Measurements from ENCODE around the gene PDK4.
"Not testable (repeated sequence)": the region's sequence is repeated elsewhere in the genome, so short reads cannot be mapped to it uniquely, and the experiment has no call there.

PDK4 gene

DNA sequence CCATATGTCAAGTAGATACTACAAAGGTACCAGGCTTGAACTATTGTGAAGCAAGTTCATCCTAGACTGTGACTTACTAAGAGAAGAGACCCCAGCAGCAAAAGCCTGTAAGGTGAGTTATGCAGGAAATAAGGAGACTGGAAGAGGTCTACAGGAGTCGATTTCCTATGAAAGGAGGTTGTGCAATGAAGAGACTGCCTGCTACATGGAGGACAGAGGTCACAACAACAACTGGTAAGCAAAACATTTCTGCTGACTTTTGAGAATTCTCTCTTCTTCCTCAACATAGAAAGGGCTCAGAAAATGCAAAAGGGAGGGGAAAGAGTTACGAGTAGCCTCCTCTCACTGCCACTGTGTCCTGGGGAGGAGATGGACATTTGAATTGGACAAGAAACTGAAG lies 42.4 kb downstream of the PDK4 start:
- Histone ChIP-seq H3K4me3 (ENCODE audit: low read length) (no peak overlapping the region), H3K4me1 (ENCODE audit: insufficient read depth, low read length) (no peaks in the 10 kb centered on the region; the same call in 1 of the 2 replicates), H3K9me3 (ENCODE audit: insufficient read depth, low read depth, low read length) (no peaks in the 10 kb centered on the region), H3K27ac (ENCODE audit: low read length) (no peak overlapping the region), H3K9ac (ENCODE audit: low read depth, low read length) (no peak overlapping the region), H3K36me3 (ENCODE audit: insufficient read depth, low read depth, low read length) (no peaks in the 10 kb centered on the region), H3K27me3 (ENCODE audit: insufficient read depth, low read length) (no peaks in the 10 kb centered on the region)

DNA sequence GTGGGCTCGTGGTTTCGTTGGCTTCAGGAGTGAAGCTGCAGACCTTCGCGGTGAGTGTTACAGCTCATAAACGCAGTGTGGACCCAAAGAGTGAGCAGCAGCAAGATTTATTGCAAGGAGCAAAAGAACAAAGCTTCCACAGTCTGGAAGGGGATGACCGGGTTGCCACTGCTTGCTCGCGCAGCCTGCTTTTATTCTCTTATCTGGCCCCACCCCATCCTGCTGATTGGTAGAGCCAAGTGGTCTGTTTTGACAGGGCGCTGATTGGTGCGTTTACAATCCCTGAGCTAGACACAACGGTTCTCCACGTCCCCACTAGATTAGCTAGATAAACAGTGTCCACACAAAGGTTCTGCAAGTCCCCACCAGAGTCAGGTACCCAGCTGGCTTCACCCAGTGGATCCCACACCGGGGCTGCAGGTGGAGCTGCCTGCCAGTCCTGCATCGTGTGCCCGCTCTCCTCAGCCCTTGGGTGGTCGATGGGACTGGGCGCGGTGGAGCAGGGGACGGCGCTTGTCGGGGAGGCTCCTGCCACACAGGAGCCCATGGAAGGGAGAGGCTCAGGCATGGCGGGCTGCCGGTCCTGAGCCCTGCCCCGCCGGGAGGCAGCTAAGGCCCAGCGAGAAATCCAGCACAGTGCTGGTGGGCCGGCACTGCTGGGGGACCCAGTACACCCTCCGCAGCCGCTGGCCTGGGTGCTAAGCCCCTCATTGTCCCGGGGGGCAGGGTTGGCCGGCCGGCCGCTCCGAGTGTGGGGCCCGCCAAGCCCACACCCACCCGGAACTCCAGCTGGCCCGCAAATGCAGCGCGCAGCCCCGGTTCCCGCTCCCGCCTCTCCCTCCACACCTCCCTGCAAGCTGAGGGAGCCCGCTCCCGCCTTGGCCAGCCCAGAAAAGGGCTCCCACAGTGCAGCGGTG lies 44.0 kb downstream of the PDK4 start:
- not testable (repeated sequence) for H3K4me3 ChIP-seq (ENCODE audit: low read length)

GRCh38 chr7:95550546-95550945 lies 45.8 kb downstream of the PDK4 start:
- Histone ChIP-seq H3K4me3 (ENCODE audit: low read length) (no peak overlapping the region), H3K36me3 (ENCODE audit: insufficient read depth, low read depth, low read length) (no peaks in the 10 kb centered on the region), H3K27me3 (ENCODE audit: insufficient read depth, low read length) (no peaks in the 10 kb centered on the region), H3K9me3 (ENCODE audit: insufficient read depth, low read depth, low read length) (no peaks in the 10 kb centered on the region), H3K27ac (ENCODE audit: low read length) (no peak overlapping the region), H3K4me1 (ENCODE audit: insufficient read depth, low read length) (no peaks in the 10 kb centered on the region; the same call in 1 of the 2 replicates), H3K9ac (ENCODE audit: low read depth, low read length) (no peak overlapping the region)

More for the DNA sequence above, 44.0 kb downstream of the PDK4 start:
- H3K27ac ChIP-seq (ENCODE audit: low read length); H3K27me3 ChIP-seq (ENCODE audit: insufficient read depth, low read length); H3K4me1 ChIP-seq (ENCODE audit: insufficient read depth, low read length); H3K9ac ChIP-seq (ENCODE audit: low read depth, low read length); H3K36me3 ChIP-seq (ENCODE audit: insufficient read depth, low read depth, low read length); H3K9me3 ChIP-seq (ENCODE audit: insufficient read depth, low read depth, low read length): not testable (repeated sequence)

GRCh38 chr7:95549818-95550529 lies 46.3 kb downstream of the PDK4 start:
- Histone ChIP-seq H3K9ac (ENCODE audit: low read depth, low read length) (no peak overlapping the region), H3K27ac (ENCODE audit: low read length) (no peak overlapping the region), H3K9me3 (ENCODE audit: insufficient read depth, low read depth, low read length) (no peaks in the 10 kb centered on the region), H3K4me3 (ENCODE audit: low read length) (no peak overlapping the region), H3K4me1 (ENCODE audit: insufficient read depth, low read length) (peaks cover 3% of the 10 kb centered on the region), H3K36me3 (ENCODE audit: insufficient read depth, low read depth, low read length) (no peaks in the 10 kb centered on the region), H3K27me3 (ENCODE audit: insufficient read depth, low read length) (no peaks in the 10 kb centered on the region)

GRCh38 chr7:95547361-95548348 lies 48.7 kb downstream of the PDK4 start:
- H3K4me3 ChIP-seq (ENCODE audit: low read length) = no peak overlapping the region
- peaks cover 3% of the 10 kb centered on the region for H3K4me1 ChIP-seq (ENCODE audit: insufficient read depth, low read length)
- H3K36me3 ChIP-seq (ENCODE audit: insufficient read depth, low read depth, low read length) = no peaks in the 10 kb centered on the region
- H3K27me3 ChIP-seq (ENCODE audit: insufficient read depth, low read length) = no peaks in the 10 kb centered on the region
- no peaks in the 10 kb centered on the region for H3K9me3 ChIP-seq (ENCODE audit: insufficient read depth, low read depth, low read length)
- H3K27ac ChIP-seq (ENCODE audit: low read length) = no peak overlapping the region
- H3K9ac ChIP-seq (ENCODE audit: low read depth, low read length) = no peak overlapping the region

GRCh38 chr7:95546647-95547046 lies 49.7 kb downstream of the PDK4 start:
- Histone ChIP-seq H3K4me3 (ENCODE audit: low read length) (no peak overlapping the region), H3K9ac (ENCODE audit: low read depth, low read length) (no peak overlapping the region), H3K27ac (ENCODE audit: low read length) (no peak overlapping the region), H3K4me1 (ENCODE audit: insufficient read depth, low read length) (peaks cover 3% of the 10 kb centered on the region), H3K27me3 (ENCODE audit: insufficient read depth, low read length) (no peaks in the 10 kb centered on the region), H3K36me3 (ENCODE audit: insufficient read depth, low read depth, low read length) (no peaks in the 10 kb centered on the region), H3K9me3 (ENCODE audit: insufficient read depth, low read depth, low read length) (no peaks in the 10 kb centered on the region)

DNA sequence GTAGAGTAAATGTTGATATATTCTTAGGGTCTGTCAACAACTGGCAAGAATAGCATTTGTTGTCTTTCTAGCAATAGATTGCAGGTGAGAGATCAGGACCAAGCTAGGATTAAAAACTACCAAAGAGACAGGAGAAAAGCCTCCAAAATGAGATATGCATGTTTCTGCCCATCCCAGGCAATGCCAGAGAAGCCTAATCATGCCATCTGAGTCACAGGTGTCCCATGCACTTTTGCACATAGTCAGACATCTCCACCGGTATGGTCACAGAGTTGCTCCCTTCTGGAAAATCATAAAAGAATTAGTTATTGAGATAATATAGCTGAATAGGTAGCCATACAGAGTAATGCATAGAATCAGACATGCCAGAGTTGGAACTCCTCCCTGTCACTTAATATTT lies 50.6 kb downstream of the PDK4 start:
- Histone ChIP-seq H3K9ac (ENCODE audit: low read depth, low read length) (no peak overlapping the region), H3K27me3 (ENCODE audit: insufficient read depth, low read length) (no peaks in the 10 kb centered on the region), H3K4me1 (ENCODE audit: insufficient read depth, low read length) (peaks cover 3% of the 10 kb centered on the region), H3K27ac (ENCODE audit: low read length) (no peak overlapping the region), H3K4me3 (ENCODE audit: low read length) (no peak overlapping the region), H3K9me3 (ENCODE audit: insufficient read depth, low read depth, low read length) (no peaks in the 10 kb centered on the region), H3K36me3 (ENCODE audit: insufficient read depth, low read depth, low read length) (no peaks in the 10 kb centered on the region)

DNA sequence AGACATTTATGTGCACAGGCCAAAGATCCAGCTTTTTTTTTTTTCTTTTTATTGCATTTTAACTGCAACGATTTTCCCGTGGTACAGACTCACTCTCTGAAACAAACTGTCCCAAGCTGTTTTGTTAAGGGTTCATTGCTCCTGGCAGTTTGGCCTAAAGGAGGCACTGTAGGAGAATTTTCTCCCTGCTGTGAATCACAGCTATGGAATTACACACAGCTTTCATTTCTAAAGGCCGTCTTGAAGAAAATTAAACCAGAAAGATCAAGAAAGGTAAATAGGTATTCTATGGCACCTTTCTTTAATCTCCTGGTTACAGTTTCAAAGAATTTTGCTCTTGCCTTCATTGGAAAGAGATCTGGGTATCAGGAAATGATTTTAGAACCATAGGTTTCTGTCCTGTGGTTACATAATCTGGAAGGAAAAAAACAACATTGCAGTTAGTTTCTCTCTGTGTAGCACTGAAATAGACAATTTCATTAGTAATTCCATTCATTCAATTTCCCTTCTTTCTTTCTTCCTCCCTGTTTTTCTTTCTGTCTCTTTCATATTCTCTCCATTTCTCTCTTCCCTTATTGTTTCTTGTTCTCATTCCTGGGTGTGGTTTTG lies 51.2 kb downstream of the PDK4 start:
- H3K4me1 ChIP-seq (ENCODE audit: insufficient read depth, low read length) = peaks cover 3% of the 10 kb centered on the region
- H3K27me3 ChIP-seq (ENCODE audit: insufficient read depth, low read length) = no peaks in the 10 kb centered on the region
- no peak overlapping the region for H3K4me3 ChIP-seq (ENCODE audit: low read length)
- H3K9ac ChIP-seq (ENCODE audit: low read depth, low read length) = no peak overlapping the region
- H3K27ac ChIP-seq (ENCODE audit: low read length) = no peak overlapping the region
- H3K9me3 ChIP-seq (ENCODE audit: insufficient read depth, low read depth, low read length) = no peaks in the 10 kb centered on the region
- H3K36me3 ChIP-seq (ENCODE audit: insufficient read depth, low read depth, low read length) = no peaks in the 10 kb centered on the region

DNA sequence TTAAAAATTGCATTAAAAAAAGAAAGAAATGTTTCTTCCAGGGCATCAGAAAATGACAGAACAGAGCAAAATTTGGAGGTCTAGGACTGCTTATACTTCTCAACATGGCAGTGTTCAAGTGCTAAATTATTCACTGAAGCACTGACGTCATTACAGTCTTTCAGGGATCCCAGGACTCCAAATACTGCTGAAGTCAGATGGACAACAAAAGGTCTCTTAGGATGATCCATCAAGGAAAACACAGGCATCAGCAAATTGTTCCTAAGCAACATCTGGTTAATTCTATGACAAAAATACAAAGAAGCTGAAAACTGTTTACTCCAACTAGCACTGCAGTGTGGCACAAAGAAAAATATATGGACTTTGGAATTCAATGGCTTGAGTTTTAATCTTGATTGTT lies 52.1 kb downstream of the PDK4 start:
- Histone ChIP-seq H3K4me1 (ENCODE audit: insufficient read depth, low read length) (peaks cover 3% of the 10 kb centered on the region; the same call in 1 of the 2 replicates), H3K9me3 (ENCODE audit: insufficient read depth, low read depth, low read length) (no peaks in the 10 kb centered on the region), H3K4me3 (ENCODE audit: low read length) (no peak overlapping the region), H3K36me3 (ENCODE audit: insufficient read depth, low read depth, low read length) (no peaks in the 10 kb centered on the region), H3K27ac (ENCODE audit: low read length) (no peak overlapping the region), H3K9ac (ENCODE audit: low read depth, low read length) (no peak overlapping the region), H3K27me3 (ENCODE audit: insufficient read depth, low read length) (no peaks in the 10 kb centered on the region)

GRCh38 chr7:95543312-95543711 lies 53.0 kb downstream of the PDK4 start:
- Histone ChIP-seq H3K4me3 (ENCODE audit: low read length) (no peak overlapping the region), H3K27me3 (ENCODE audit: insufficient read depth, low read length) (no peaks in the 10 kb centered on the region), H3K4me1 (ENCODE audit: insufficient read depth, low read length) (peaks cover 3% of the 10 kb centered on the region; the same call in 1 of the 2 replicates), H3K36me3 (ENCODE audit: insufficient read depth, low read depth, low read length) (no peaks in the 10 kb centered on the region), H3K9ac (ENCODE audit: low read depth, low read length) (no peak overlapping the region), H3K27ac (ENCODE audit: low read length) (no peak overlapping the region), H3K9me3 (ENCODE audit: insufficient read depth, low read depth, low read length) (no peaks in the 10 kb centered on the region)

DNA sequence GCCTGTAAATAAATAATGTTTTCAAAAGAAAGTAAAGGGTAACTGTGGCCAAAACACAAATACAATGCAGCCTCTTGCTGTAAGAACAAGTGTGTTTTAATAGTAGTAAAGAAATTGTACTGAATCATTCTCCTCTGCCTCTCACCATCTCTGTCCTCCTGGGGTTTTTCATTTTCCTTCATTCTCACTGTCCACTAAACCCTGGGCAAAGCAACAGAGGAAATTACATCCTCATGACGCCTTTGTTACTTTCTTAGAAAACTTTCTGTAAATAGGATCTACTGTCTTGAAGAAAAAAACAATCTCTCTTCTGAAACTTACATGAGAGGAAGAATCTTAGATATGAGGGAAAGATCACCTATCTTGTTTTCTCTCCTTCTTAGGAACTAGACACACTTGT lies 56.0 kb downstream of the PDK4 start:
- Histone ChIP-seq H3K4me3 (ENCODE audit: low read length) (no peak overlapping the region), H3K9me3 (ENCODE audit: insufficient read depth, low read depth, low read length) (no peaks in the 10 kb centered on the region), H3K27ac (ENCODE audit: low read length) (no peak overlapping the region), H3K9ac (ENCODE audit: low read depth, low read length) (no peak overlapping the region), H3K36me3 (ENCODE audit: insufficient read depth, low read depth, low read length) (no peaks in the 10 kb centered on the region), H3K4me1 (ENCODE audit: insufficient read depth, low read length) (peaks cover 3% of the 10 kb centered on the region; the same call in 1 of the 2 replicates), H3K27me3 (ENCODE audit: insufficient read depth, low read length) (no peaks in the 10 kb centered on the region)

Data from iPS-20b (cell line).